Glutamatergic neuron (in vitro differentiated cells): ENCODE measurements around the gene NES. TPM values are rescaled to one million over a fixed set of nuclear protein-coding genes. Genes with fewer than 3 reads are reported as not detected.
A peak's percentile ranks its signal among the peaks of the same experiment; 100 is the strongest.

ENCODE experiments used
- DNase-seq: peaks from one replicate; pipeline ENCODE4 v3.0.0; 2022
- H3K27ac Mint-ChIP-seq: one replicate; pipeline ENCODE4 v1.8.0; 2020; ENCODE audit warnings: mild to moderate bottlenecking, mixed read lengths, inconsistent platforms; ENCODE audit not compliant: unreplicated experiment
- H3K27me3 Mint-ChIP-seq: one replicate; pipeline ENCODE4 v1.8.0; 2020; ENCODE audit warnings: mild to moderate bottlenecking, moderate library complexity, mixed read lengths, inconsistent platforms; ENCODE audit not compliant: unreplicated experiment
- H3K36me3 Mint-ChIP-seq: one replicate; pipeline ENCODE4 v1.8.0; 2020; ENCODE audit warnings: mild to moderate bottlenecking, mixed read lengths, inconsistent platforms; ENCODE audit not compliant: unreplicated experiment
- H3K4me1 Mint-ChIP-seq: one replicate; pipeline ENCODE4 v1.8.0; 2020; ENCODE audit warnings: mild to moderate bottlenecking, low read depth, mixed read lengths, inconsistent platforms; ENCODE audit not compliant: unreplicated experiment
- H3K4me3 Mint-ChIP-seq: one replicate; pipeline ENCODE4 v1.8.0; 2020; ENCODE audit warnings: mild to moderate bottlenecking, mixed read lengths, inconsistent platforms; ENCODE audit not compliant: unreplicated experiment
- H3K9me3 Mint-ChIP-seq: one replicate; pipeline ENCODE4 v1.8.0; 2020; ENCODE audit warnings: mild to moderate bottlenecking, moderate library complexity, mixed read lengths, inconsistent platforms; ENCODE audit not compliant: unreplicated experiment
- total RNA-seq: library from RNA; stranded (reverse); fragmentation: NEBNext Ultra II Directional; extraction: Animal tissue kit (Norgen Biotek cat#: 25700); gene quantifications from one replicate; pipeline ENCODE4 v1.2.1, GENCODE V29; 2021; ENCODE audit not compliant: unreplicated experiment
- TF ChIP-seq, protein P1 (sequence below): fragments of 200-600 bp; sonication (generic); IDR thresholded peaks from one replicate; pipeline ENCODE4 v1.5.0; 2021; ENCODE audit not compliant: partially characterized antibody, unreplicated experiment

Gene NES
- total RNA-seq, 1 donor from 2014 or later, result 375 TPM

GRCh38 chr1:156704166-156704711 is 27.0 kb upstream of the NES start:
- TF ChIP-seq, protein P1, sequence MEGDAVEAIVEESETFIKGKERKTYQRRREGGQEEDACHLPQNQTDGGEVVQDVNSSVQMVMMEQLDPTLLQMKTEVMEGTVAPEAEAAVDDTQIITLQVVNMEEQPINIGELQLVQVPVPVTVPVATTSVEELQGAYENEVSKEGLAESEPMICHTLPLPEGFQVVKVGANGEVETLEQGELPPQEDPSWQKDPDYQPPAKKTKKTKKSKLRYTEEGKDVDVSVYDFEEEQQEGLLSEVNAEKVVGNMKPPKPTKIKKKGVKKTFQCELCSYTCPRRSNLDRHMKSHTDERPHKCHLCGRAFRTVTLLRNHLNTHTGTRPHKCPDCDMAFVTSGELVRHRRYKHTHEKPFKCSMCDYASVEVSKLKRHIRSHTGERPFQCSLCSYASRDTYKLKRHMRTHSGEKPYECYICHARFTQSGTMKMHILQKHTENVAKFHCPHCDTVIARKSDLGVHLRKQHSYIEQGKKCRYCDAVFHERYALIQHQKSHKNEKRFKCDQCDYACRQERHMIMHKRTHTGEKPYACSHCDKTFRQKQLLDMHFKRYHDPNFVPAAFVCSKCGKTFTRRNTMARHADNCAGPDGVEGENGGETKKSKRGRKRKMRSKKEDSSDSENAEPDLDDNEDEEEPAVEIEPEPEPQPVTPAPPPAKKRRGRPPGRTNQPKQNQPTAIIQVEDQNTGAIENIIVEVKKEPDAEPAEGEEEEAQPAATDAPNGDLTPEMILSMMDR, result no peak
- no peaks in the 10 kb centered on the region for H3K36me3 Mint-ChIP-seq
- peaks cover 20% of the 10 kb centered on the region for H3K4me1 Mint-ChIP-seq
- no peaks in the 10 kb centered on the region for H3K9me3 Mint-ChIP-seq
- peak overlapping the region; percentile 59 for H3K4me3 Mint-ChIP-seq
- no peak overlapping the region for H3K27ac Mint-ChIP-seq
- DNase-seq, result no peak
- H3K27me3 Mint-ChIP-seq, result peaks cover 17% of the 10 kb centered on the region

DNA sequence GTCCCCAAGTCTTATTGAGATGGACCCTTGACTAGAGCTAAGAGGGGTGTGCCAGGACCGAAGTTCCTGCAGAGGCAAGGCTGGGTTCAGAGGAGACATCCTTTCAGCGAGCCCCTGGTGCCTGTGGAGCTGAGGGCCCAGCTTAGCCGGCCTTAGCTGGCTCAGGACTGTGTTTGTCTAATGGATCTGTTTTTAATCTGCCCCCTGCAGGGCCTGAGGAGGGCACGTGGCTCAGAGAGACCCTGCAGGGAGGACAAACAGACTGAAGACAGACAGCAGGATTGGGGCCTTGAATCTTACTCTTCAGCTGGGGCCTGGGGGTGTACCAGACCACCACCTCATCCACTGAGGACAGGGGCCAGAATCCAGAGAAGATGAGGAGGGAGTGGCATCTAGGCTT is 26.5 kb upstream of the NES start:
- H3K36me3 Mint-ChIP-seq, result no peaks in the 10 kb centered on the region
- H3K4me1 Mint-ChIP-seq, result peaks cover 19% of the 10 kb centered on the region
- no peak for DNase-seq
- H3K4me3 Mint-ChIP-seq, result no peak overlapping the region
- TF ChIP-seq, protein P1, result no peak
- peaks cover 3% of the 10 kb centered on the region for H3K9me3 Mint-ChIP-seq
- H3K27ac Mint-ChIP-seq, result no peak overlapping the region
- peaks cover 21% of the 10 kb centered on the region for H3K27me3 Mint-ChIP-seq

- Mint-ChIP-seq H3K9me3 (peaks cover 4% of the 10 kb centered on the region), H3K27ac (no peak overlapping the region), H3K4me1 (peaks cover 16% of the 10 kb centered on the region), H3K36me3 (no peaks in the 10 kb centered on the region), H3K4me3 (no peak overlapping the region), H3K27me3 (peaks cover 22% of the 10 kb centered on the region)
- TF ChIP-seq, protein P1, result no peak
- DNase-seq, result no peak
These were observed 26.1 kb upstream of the NES start for GRCh38 chr1:156703336-156703735.

DNA sequence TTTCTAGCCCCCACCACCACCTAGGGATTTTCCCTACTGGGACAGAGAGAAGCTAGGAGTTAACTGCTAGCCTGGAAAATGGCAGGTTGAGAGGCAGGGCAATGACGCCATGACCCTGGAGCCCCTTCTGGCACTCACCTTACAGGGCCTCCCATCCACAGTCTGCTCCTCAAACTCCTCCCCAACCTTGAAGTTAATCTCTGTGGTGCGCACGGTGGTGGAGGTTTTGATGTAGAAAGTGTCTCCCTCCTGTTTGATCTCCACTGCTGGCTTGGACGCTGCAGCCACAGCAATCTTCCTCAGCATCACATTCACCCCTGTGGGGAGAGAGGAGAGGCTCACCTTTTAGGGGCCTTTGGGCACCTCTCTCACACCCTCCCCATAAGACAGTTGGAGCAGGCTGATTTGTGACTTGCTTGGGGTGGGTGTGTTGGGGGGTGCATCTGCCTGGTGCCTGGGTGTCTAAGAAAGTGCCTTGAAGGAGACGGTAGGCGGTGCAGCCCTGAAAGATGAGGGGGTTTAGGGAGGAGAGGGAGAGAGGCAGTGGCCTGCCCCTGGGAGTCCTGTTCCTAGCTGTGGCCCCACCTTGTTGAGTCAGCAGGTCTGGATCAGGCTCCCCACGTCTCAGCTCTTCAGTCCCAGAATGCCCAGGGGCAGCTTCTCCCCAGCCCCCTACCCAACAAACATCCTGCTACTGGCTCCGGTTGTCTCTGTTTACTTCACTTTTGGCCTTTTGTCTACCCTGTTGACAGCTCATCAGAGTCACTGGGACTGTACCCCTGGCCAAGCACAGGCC is 23.7 kb upstream of the NES start:
- H3K4me3 Mint-ChIP-seq, result no peak overlapping the region
- no peak for DNase-seq
- no peaks in the 10 kb centered on the region for H3K36me3 Mint-ChIP-seq
- H3K27ac Mint-ChIP-seq, result no peak overlapping the region
- H3K4me1 Mint-ChIP-seq, result peaks cover 8% of the 10 kb centered on the region
- TF ChIP-seq, protein P1, result no peak
- peaks cover 4% of the 10 kb centered on the region for H3K9me3 Mint-ChIP-seq
- H3K27me3 Mint-ChIP-seq, result peaks cover 22% of the 10 kb centered on the region

DNA sequence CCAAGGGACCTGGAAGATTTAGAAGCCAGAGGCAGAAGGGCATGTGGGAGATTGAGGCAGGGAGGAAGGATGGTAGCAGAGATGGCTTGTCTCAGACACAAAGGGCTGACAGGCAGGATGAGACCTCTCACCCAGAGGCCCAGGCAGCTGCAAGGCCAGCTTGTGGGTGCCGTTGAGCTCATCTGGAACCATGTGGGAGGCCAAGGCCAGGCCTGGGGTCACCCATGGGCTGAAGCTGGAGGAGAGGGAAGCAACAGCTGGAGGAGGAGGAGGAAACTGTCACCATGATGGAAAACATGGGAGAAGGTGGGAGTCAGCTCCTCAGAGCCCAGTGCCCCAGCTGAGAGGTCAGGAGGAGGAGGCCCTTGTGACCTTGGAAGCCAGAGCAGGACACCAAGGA is 21.8 kb upstream of the NES start:
- Mint-ChIP-seq H3K36me3 (no peaks in the 10 kb centered on the region), H3K27me3 (peaks cover 18% of the 10 kb centered on the region), H3K27ac (no peak overlapping the region), H3K9me3 (peaks cover 4% of the 10 kb centered on the region), H3K4me3 (no peak overlapping the region), H3K4me1 (peaks cover 2% of the 10 kb centered on the region)
- TF ChIP-seq, protein P1, result no peak
- no peak for DNase-seq
